Endothelial cell of umbilical vein (primary cell): ENCODE measurements around the gene C1orf159. TPM values are rescaled to one million over a fixed set of nuclear protein-coding genes. Genes with fewer than 3 reads are reported as not detected.

Source experiments
- Bru-seq: library from RNA; stranded (reverse); fragments of 400-500 nt; gene quantifications from one replicate; lab custom pipeline; 2021; lab: Mats Ljungman, UMichigan
- BruChase-seq, 2 experiments: library from RNA; stranded (reverse); fragments of 400-500 nt; gene quantifications; one replicate each; lab custom pipeline; 2021; lab: Mats Ljungman, UMichigan
- BruUV-seq: library from RNA; stranded (reverse); fragments of 400-500 nt; replicated peaks from 2 replicates; lab custom pipeline; 2021; lab: Mats Ljungman, UMichigan
- CTCF ChIA-PET: fragments of 300-600, 350-600 bp; sonication (Branson Sonifier 250); formaldehyde crosslinking; loops from one replicate; lab custom pipeline; 2021; ENCODE audit warnings: antibody characterized with exemption, inconsistent platforms; lab: Charles Lee
- POLR2A ChIA-PET: fragments of 300-600, 350-600 bp; sonication (Branson Sonifier 250); formaldehyde crosslinking; loops from one replicate; lab custom pipeline; 2021; ENCODE audit warnings: antibody characterized with exemption, inconsistent platforms; lab: Charles Lee
- DNase-seq: peaks from one replicate; pipeline ENCODE4 v3.0.0-alpha.2; 2011; ENCODE audit warnings: low read depth, low spot score
- FAIRE-seq: peaks from 2 replicates; lab custom pipeline; 2011; peaks lifted over from hg19 to GRCh38; lab: Jason Lieb, UNC
- H2AFZ ChIP-seq: 2 replicates; pipeline ENCODE4 v1.6.0; 2012; ENCODE audit warnings: low read depth, low read length, control low read depth, inconsistent platforms
- H3K27ac ChIP-seq: 2 replicates; pipeline ENCODE4 v1.5.1; 2011; ENCODE audit warnings: low read depth, mild to moderate bottlenecking, control low read depth, low read length, moderate library complexity; ENCODE audit not compliant: insufficient read depth
- H3K27me3 ChIP-seq, 2 experiments: 2 replicates each; pipeline versions ENCODE4 v1.6.0 to v1.6.1; 2011; ENCODE audit warnings: low read length in 2 of 2, mixed read lengths in 1 of 2; ENCODE audit not compliant: control insufficient read depth in 2 of 2, insufficient read depth in 2 of 2
- H3K36me3 ChIP-seq, 2 experiments: 2 replicates in 1 of 2; 3 replicates in 1 of 2; pipeline ENCODE4 v1.5.1; 2011; ENCODE audit warnings: low read length in 2 of 2, mild to moderate bottlenecking in 1 of 2, moderate library complexity in 1 of 2; ENCODE audit not compliant: control insufficient read depth in 2 of 2, insufficient read depth in 2 of 2; ENCODE audit errors: extremely low read depth in 1 of 2
- H3K4me1 ChIP-seq: 3 replicates; pipeline ENCODE4 v1.5.1; 2011; ENCODE audit warnings: mild to moderate bottlenecking, low read length; ENCODE audit not compliant: control insufficient read depth, insufficient read depth; ENCODE audit errors: extremely low read depth
- H3K4me2 ChIP-seq: 2 replicates; pipeline ENCODE4 v1.6.1; 2011; ENCODE audit warnings: low read length, control low read depth, mixed read lengths; ENCODE audit not compliant: insufficient read depth
- H3K4me3 ChIP-seq, 3 experiments: fragments of 200-600 bp in 1 of 3; sonication (generic), shearing (Covaris generic) in 1 of 3; replicated peaks in 1 of 3; 2 replicates each; pipeline ENCODE4 v1.5.1; 2011 to 2016; ENCODE audit warnings: control low read depth in 3 of 3, low read length in 3 of 3, mild to moderate bottlenecking in 2 of 3, inconsistent platforms in 1 of 3, low read depth in 1 of 3, moderate library complexity in 1 of 3; ENCODE audit not compliant: insufficient read depth in 1 of 3
- H3K79me2 ChIP-seq: 2 replicates; pipeline ENCODE4 v1.6.0; 2012; ENCODE audit warnings: low read length, inconsistent platforms; ENCODE audit not compliant: control insufficient read depth, insufficient read depth
- H3K9ac ChIP-seq: replicated peaks from 2 replicates; pipeline ENCODE3; 2011; ENCODE audit warnings: low read length, control low read depth; ENCODE audit not compliant: insufficient read depth; ENCODE audit errors: extremely low read depth
- H3K9me1 ChIP-seq: replicated peaks from 3 replicates; pipeline ENCODE4 v1.6.0; 2011; ENCODE audit warnings: mild to moderate bottlenecking, low read length; ENCODE audit not compliant: control insufficient read depth, insufficient read depth; ENCODE audit errors: extremely low read depth
- H3K9me3 ChIP-seq: replicated peaks from 2 replicates; pipeline ENCODE4 v1.5.1; 2012; ENCODE audit warnings: low read length, inconsistent platforms; ENCODE audit not compliant: control insufficient read depth, insufficient read depth
- H4K20me1 ChIP-seq: replicated peaks from 2 replicates; pipeline ENCODE3; 2011; ENCODE audit warnings: mild to moderate bottlenecking, low read length; ENCODE audit not compliant: control insufficient read depth, insufficient read depth; ENCODE audit errors: extremely low read depth
- GATA2 ChIP-seq: IDR thresholded peaks from 2 replicates; pipeline ENCODE4 v1.7.0; 2011; ENCODE audit warnings: low read depth, mild to moderate bottlenecking, moderate library complexity, mixed read lengths, low read length; ENCODE audit not compliant: insufficient read length, insufficient read depth
- POLR2AphosphoS5 ChIP-seq: IDR thresholded peaks from 2 replicates; pipeline ENCODE4 v1.6.1; 2012; ENCODE audit warnings: low read depth, mild to moderate bottlenecking, control low read depth, low read length, moderate library complexity; ENCODE audit not compliant: insufficient read depth
- dilution Hi-C: fragments of 300-500 bp; cut with MboI; formaldehyde crosslinking; loops from one replicate; pipeline ENCODE4 v1.15.0; 2019; ENCODE audit warnings: low sequenced_read_pairs; ENCODE audit not compliant: extremely low pct_ligation_motif_present
- intact Hi-C: fragments of 100-400 bp; cut with micrococcal nuclease; formaldehyde crosslinking; loops from one replicate; pipeline ENCODE4 v1.10.0; 2022
- long read RNA-seq: library from polyadenylated mRNA; stranded (forward); transcript quantifications from one replicate; pipeline ENCODE4 v2.0.0, GENCODE V29; 2021
- polyA minus RNA-seq, 3 experiments: library from RNA; depleted of rRNA, polyadenylated mRNA; stranded (reverse); fragments of >200 nt; gene quantifications; 1 replicate in 1 of 3; 2 replicates in 2 of 3; pipeline ENCODE4 v1.2.3, GENCODE V29; 2011
- polyA plus RNA-seq, 4 experiments: library from polyadenylated mRNA; depleted of rRNA in 3 of 4; stranded (reverse) in 3 of 4; unstranded in 1 of 4; fragments of >200 nt; gene quantifications; 2 replicates each; pipeline versions ENCODE4 v1.2.1 to v1.2.3, GENCODE V29; 2011 to 2012; ENCODE audit warnings: missing spikeins in 1 of 4
- total RNA-seq: library from RNA; stranded (reverse); gene quantifications from 2 replicates; pipeline ENCODE4 v1.2.3, GENCODE V29; 2021
- TF ChIP-seq, protein P1 (sequence below), 2 donors: IDR thresholded peaks; 1 replicate in 1 of 2; 2 replicates in 1 of 2; pipeline ENCODE4 v1.5.1; 2011; ENCODE audit warnings: low read length in 2 of 2, mild to moderate bottlenecking in 2 of 2, moderate library complexity in 2 of 2, control low read depth in 1 of 2, inconsistent platforms in 1 of 2, low read depth in 1 of 2; ENCODE audit not compliant: insufficient read depth in 1 of 2; ENCODE audit errors: extremely low read depth in 1 of 2

C1orf159 gene
- total RNA-seq (19.7 and 20.1 TPM in 2 replicates), polyA plus RNA-seq (16.1 and 20.1 TPM in 2 replicates), polyA minus RNA-seq (3.6 and 4.6 TPM in 2 replicates), Bru-seq, nascent RNA (percentile 60 among the genes with signal in this experiment), BruChase-seq, experiment 1, labeled RNA remaining after a 6-hour chase (percentile 84 among the genes with signal in this experiment), BruChase-seq, experiment 2, labeled RNA remaining after a 2-hour chase (percentile 81 among the genes with signal in this experiment)
- polyA plus RNA-seq (2011; cell fraction: cytosol; rRNA removed) = 6.9 and 10.8 TPM in 2 replicates
- polyA plus RNA-seq (2011; cell fraction: nucleus; rRNA removed) = 34.3 and 36.5 TPM in 2 replicates
- 7.3 and 8.7 TPM in 2 replicates for polyA plus RNA-seq (2012)
- polyA minus RNA-seq (2011; cell fraction: cytosol; rRNA and poly(A)+ RNA removed) = 9.5 TPM
- polyA minus RNA-seq (2011; cell fraction: nucleus; rRNA and poly(A)+ RNA removed) = 6.0 and 13.7 TPM in 2 replicates
- long read RNA-seq, transcript C1orf159-205 (10 exons, 1,841 nt) = major isoform, 26 of 62 reads
- long read RNA-seq, partial matches to known transcripts = 8 of 62 reads
- long read RNA-seq, other reads (novel, unspliced or antisense) = 27 of 62 reads

DNA sequence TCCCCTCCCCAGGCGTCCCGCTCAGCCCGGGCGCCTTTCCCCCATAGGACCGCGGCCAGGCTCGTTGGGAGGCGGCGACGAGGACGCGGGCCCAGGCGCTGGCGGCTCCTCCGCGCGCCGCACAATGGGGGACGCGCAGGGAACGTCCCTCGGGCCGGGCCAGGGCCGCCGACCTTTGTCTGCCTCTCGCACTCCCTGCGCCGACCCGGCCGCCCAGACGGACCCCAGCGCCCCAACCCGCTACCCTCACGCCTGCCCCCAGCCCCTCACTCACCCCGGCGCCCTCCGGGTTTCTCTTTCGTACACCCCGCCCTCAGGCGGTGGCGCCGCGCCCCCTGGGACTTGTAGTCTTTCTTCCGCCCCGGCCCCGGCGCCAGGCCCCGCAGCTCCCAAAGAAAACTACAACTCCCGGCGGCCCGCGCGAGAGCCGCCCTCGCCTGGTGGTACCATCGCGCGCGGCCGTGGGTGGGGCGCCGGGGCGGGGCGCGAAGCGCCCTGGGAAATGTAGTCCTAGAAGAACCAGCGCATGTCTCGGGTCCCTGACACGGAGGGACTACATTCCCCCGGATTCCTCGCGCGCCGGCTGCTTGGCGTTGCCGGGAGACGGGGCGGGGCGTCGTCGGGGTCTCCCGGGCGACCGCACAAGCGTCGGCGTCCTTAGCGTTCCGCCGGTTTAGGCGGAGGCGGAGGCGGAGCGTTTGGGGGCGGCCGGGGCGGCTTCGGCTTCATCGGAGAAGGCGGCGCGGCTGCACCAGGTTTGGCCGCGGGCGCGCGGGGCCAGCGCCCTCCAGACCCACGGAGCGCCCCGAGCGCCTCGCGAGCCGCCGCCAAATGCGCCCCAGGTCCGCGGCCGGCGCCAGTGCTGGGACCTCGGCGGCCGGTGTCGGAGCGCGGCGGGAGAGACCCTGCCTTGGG is at the start of gene C1orf159:
Gene C1orf159 (minus strand): TSS at position 304 of the 915 bp plus-strand sequence. CDS start 24,546 bp downstream, outside the sequence.
- DNase-seq (peak; percentile 97), FAIRE-seq (peak; percentile 99)
- no peaks in the 10 kb centered on the region for H3K4me1 ChIP-seq
- H3K27ac ChIP-seq = peak within 1 kb of the TSS; percentile 12
- peak within 1 kb of the TSS; percentile 44 to 59 (median 57) for H3K4me3 ChIP-seq
- H3K9me3 ChIP-seq = no peaks in the 10 kb centered on the region
- H3K36me3 ChIP-seq = no peaks in the 10 kb centered on the region
- dilution Hi-C loops = no loop called here
- CTCF ChIA-PET = interaction anchor here (0.6 kb wide), 1 partner anchor 176 kb away, joined by 6 read pairs; no protein-coding TSS in a partner anchor
- peak within 1 kb of the TSS; percentile 77 for H2AFZ ChIP-seq
- no TSS peak for BruUV-seq
- TF ChIP-seq GATA2 = no peak
- TF ChIP-seq, protein P1, sequence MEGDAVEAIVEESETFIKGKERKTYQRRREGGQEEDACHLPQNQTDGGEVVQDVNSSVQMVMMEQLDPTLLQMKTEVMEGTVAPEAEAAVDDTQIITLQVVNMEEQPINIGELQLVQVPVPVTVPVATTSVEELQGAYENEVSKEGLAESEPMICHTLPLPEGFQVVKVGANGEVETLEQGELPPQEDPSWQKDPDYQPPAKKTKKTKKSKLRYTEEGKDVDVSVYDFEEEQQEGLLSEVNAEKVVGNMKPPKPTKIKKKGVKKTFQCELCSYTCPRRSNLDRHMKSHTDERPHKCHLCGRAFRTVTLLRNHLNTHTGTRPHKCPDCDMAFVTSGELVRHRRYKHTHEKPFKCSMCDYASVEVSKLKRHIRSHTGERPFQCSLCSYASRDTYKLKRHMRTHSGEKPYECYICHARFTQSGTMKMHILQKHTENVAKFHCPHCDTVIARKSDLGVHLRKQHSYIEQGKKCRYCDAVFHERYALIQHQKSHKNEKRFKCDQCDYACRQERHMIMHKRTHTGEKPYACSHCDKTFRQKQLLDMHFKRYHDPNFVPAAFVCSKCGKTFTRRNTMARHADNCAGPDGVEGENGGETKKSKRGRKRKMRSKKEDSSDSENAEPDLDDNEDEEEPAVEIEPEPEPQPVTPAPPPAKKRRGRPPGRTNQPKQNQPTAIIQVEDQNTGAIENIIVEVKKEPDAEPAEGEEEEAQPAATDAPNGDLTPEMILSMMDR (IDR thresholded peaks at IDR 0.05; ENCODE audit: extremely low read depth in 1 of 2, insufficient read depth in 1 of 2, low read depth in 1 of 2, low read length in 2 of 2) = peak in 1 of 2 donors; percentile 2
- TF ChIP-seq POLR2AphosphoS5 = peak; percentile 30
- peaks cover 2% of the 10 kb centered on the region for H3K79me2 ChIP-seq
- no peaks in the 10 kb centered on the region for H4K20me1 ChIP-seq
- H3K9me1 ChIP-seq = no peaks in the 10 kb centered on the region
- H3K9ac ChIP-seq = peak within 1 kb of the TSS; percentile 49
- intact Hi-C loops = loop anchor here (2.0 to 5.0 kb wide), 5 partner anchors 37 to 131 kb away; no protein-coding TSS in a partner anchor
- POLR2A ChIA-PET = no interaction called here
- H3K4me2 ChIP-seq = peak within 1 kb of the TSS; percentile 76
- peaks cover 0 to 2% of the 10 kb centered on the region in 2 experiments for H3K27me3 ChIP-seq
